ENCODE results near the gene TMEM163.

Gene TMEM163

GRCh38 chr2:134452042-134452733 lies 266.6 kb downstream of the TMEM163 start:
- no peak for DNase-seq

- DNase-seq: no peak
These were observed 267.5 kb downstream of the TMEM163 start for GRCh38 chr2:134451347-134451630.

- no peak for DNase-seq
These were observed 268.9 kb downstream of the TMEM163 start for GRCh38 chr2:134449751-134450513.

- DNase-seq: no peak
These were observed 269.6 kb downstream of the TMEM163 start for GRCh38 chr2:134449157-134449556.

DNA sequence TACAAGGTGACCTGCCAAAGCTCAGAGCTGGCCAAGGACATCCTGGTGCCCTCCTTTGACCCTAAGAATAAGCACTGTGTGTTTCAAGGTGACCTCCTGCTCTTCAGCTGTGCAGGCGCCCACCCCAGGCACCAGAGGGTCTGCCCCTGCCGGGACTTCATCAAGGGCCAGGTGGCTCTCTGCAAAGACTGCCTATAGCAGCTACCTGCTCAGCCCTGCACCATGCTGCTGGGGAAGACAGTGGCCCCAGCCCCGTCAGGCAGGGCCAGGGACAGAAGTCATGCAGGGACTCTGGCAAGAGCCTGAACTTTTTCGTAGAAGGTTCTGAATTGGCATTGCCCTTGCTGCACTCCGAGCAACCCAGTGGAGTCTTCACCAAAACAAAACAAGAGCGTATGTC lies 270.1 kb downstream of the TMEM163 start:
- DNase-seq: no peak

DNA sequence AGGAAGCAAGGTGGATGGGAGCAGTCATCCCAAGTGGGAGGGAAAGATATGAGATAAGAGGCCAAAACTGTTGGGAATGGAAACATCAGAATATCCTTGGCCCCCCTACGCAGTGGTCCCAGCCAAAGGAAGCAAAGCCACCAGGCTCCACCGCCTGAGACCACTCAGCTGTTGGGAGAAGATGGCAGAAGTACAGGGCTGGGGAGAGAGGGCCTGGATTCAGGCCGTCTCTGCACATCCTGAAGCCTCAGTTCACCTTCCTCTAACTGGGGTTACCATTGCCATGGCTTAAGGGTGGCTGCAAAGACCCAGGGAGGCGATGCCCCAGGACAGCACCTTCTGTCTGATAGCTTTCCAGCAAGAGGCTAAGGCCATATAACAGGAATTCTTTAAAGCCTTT lies 271.1 kb downstream of the TMEM163 start:
- no peak for DNase-seq

GRCh38 chr2:134446383-134447017 lies 272.3 kb downstream of the TMEM163 start:
- DNase-seq: no peak

DNA sequence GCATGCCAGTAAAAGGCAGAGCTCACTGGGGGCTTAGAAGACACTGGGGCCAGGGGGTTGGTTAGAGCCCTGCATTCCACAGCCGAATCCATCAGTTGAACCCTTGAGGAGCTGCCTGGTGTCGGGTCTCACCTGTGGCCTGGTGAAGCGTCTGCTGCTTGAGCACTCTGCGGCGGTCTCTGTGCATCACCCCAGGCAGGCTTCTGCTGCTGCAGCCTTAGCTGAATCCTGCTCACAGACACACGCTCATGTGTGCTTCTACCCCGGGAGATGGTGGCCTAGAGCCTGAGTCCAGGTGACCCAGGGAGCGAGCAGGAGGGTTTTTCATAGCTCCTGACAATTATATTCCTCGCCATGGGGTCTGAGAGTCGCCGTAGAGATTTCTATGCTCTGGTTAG lies 272.8 kb downstream of the TMEM163 start:
- no peak for DNase-seq

DNA sequence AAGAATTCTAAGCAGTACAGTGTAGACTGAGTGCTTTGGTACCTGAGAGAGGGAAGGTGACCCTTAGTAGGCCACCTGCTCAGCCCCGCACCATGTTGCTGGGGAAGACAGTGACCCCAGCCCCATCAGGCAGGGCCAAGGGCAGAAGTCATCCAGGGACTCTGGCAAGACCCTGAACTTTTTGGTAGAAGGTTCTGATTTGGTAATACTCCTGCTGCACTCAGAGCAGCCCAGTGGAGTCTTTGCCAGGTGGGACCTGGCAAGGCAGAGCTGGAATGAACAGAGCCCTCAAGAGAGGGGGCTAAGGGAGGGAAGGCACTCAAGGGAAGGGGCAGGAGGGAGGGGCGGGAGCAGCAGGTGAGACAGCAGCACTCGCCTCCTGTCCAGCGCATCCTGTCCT lies 273.7 kb downstream of the TMEM163 start:
- no peak for DNase-seq

DNA sequence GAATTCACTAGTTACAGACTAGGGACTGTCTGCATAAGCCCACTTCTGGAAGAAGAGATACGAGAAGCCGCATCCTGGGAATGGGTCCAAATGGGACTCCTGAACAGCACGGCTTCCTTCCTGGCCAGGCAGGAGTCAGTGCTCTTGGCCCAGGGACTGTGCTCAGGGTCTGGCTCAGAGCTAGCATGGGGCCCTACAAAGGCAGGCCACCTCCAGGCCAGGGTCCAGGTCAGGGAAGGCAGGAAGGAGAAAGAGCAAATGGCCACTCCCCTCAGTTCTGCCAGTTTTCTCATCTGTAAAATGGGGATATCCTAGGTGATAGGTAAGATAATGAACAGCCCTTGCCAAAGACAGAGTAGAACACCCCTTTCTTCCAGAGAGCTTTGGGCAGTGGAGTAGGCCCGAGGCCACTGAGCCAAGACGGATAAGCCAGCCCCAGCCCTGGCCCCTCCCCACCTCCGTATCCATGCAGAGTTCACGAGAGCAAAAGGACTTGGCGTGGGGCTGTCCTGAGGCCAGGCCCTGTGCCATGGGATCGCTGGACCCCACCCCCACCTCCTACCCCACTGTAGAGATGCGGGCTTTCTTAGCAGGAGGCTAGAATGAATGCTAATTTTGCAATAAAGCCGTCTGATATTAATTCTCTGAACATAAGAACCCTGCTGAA lies 274.9 kb downstream of the TMEM163 start:
- no peak for DNase-seq

GRCh38 chr2:134441153-134441863 lies 277.5 kb downstream of the TMEM163 start:
- DNase-seq: no peak

- DNase-seq: no peak
These were observed 278.4 kb downstream of the TMEM163 start for GRCh38 chr2:134440336-134440909.

DNA sequence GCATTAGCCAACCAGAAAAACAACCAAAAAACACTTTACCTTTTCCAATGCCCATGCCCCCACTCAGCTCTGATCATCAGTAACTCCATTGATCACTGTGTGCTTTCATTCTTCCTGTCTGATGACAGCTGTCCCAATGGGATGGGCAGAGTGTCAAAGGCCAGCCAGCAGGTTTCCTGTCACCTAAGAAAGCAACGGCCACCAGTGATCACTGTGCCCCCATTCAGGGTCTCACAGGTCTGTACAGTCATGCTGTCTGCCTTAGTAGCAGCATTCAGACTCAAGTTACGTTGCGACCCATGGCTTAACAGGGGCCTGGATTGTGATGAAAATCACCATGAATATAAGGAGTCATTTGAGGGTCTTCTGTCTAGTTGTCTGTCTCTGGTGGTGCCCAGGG lies 280.4 kb downstream of the TMEM163 start:
- DNase-seq: no peak

DNA sequence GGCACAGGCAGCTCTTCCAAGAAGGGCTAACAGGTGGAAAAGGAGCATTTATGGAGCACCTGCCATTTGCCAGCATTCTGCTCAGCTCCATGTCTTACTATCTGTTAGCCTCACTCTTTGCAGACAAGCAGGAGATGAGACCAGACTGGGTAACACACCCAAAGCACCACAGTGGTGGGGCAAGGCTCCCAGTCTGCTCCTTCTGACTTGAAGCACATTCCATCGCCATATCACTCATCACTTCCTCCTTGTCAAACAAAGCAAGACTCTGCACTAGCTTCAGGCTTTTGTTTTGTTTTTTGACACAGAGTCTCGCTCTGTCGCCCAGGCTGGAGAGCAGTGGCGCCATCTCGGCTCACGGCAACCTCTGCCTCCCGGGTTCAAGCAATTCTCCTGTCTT lies 282.1 kb downstream of the TMEM163 start:
- DNase-seq: no peak

GRCh38 chr2:134435936-134436335 lies 282.9 kb downstream of the TMEM163 start:
- DNase-seq: no peak

DNA sequence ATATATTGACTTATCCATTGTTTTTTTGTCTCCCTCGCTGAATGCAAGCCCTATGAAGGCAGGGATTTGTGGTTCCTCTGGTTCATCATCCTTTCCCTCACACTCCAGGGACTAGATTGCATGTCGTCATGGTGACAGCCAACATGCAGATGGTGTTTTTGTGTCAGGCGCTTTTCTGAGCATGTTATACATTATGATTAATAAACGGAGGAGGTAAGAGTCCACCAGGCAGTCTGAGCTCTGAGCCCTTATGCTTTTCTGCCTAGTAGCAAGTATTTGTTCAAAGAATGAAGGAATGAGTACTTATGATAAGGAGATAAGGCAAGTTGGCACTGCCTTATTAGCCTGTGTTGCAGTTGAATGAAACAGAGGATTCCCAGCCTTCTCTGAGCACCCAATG lies 283.3 kb downstream of the TMEM163 start:
- DNase-seq: no peak

DNA sequence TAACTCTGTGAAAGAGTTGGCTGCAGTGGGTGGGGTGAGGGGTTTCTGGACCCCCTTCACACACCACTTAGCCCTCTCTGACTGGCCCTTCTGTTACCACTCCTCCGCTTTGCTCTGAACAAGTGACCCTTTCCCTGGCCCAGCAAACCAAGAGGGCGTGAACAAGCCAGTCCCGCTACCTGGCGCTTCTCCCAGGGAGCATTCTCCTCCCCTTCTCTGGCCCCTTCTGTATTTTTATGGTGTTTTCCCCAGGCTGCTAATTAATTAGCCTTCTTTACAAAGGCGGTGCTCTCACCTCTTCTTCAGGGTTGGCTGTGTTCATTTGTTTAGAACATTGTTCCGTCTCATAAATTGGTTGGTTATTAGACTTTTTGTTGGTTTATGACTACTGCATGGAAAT lies 284.8 kb downstream of the TMEM163 start:
- no peak for DNase-seq

- DNase-seq: no peak
These were observed 285.3 kb downstream of the TMEM163 start for GRCh38 chr2:134433469-134433868.

GRCh38 chr2:134432435-134432883 lies 286.3 kb downstream of the TMEM163 start:
- DNase-seq: no peak

DNA sequence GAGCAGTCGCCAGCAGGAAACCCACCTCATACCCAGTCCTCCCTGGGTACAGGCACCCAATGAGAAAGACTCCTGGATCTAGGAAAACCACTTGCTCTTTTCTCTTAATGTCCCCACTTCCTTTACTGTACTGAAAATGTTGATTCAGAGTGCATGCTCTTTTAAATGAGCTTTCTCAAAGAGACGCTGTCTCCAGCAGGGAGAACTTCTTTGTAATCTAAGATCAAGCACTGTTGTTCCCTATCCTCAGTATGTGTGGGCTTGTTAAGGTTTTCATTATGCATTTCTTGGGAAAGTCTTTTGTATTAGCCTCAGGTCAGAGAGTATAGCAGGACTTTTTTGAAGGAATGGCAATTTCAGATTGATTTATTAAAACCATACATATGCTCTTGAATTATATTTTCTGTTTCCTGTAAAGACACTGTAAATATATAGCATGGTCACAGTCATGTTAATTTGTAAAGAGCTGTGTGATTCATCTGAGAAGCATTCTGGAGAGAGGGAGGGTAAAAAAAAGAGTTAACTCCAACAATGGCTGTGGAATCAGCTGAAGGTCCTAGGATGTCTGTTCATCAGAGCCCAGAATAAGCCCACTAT lies 286.9 kb downstream of the TMEM163 start:
- no peak for DNase-seq

DNA sequence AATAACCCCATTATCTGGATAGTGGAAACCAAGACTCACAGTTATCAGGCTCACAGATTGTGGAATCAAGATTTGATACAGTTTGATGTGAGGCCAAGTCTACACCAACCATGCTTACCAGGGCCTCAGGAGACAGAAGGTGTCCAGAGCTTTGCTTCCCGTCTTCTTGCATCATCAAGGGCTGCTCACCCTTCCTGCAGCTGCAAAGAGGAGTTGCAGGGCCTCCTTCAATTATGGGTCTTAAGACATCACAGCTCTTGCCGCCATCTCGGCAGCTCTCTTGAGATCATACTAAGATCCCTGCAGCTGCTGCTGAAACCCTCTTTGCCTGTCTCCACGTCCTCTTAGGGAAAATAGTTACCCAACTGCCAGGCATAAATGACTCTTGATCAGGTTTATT lies 288.9 kb downstream of the TMEM163 start:
- no peak for DNase-seq

DNA sequence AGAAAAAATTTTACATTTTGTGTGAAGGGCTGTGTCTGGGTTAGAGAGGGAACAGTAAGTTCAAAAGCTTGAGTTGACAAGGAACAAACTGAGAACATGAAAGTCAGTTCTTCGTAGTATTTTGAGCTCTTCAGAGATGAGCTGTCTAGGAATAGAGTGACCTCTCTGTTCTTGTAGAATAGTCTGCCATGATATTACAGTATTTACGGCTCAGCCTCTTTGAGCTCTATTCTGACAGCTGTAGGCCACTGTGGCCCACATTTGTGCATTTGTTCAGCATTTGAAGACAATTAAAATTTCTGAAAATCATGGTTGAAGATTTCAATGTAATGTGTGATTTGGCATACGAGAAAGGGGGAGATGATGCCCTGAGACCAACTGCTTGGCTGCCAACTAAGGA lies 292.1 kb downstream of the TMEM163 start:
- DNase-seq: no peak
